Neuronal stem cell (in vitro differentiated cells): ENCODE measurements around the gene TRAF2.
A peak's percentile ranks its signal among the peaks of the same experiment; 100 is the strongest.

Source experiments
- DNase-seq: peaks from one replicate; pipeline ENCODE4 v3.0.0-alpha.2; 2013; ENCODE audit warnings: low spot score
- H2AFZ ChIP-seq: one replicate; pipeline ENCODE4 v1.6.1; 2013; ENCODE audit warnings: mild to moderate bottlenecking, low read length, inconsistent platforms
- H2AK5ac ChIP-seq: 2 replicates; pipeline ENCODE4 v1.6.1; 2013; ENCODE audit warnings: low read depth, mild to moderate bottlenecking, inconsistent platforms, low read length, moderate library complexity, mixed read lengths
- H2BK120ac ChIP-seq: 2 replicates; pipeline ENCODE4 v1.6.1; 2013; ENCODE audit warnings: low read depth, mild to moderate bottlenecking, inconsistent platforms, low read length, moderate library complexity, mixed read lengths
- H2BK12ac ChIP-seq: one replicate; pipeline ENCODE4 v1.6.1; 2013; ENCODE audit warnings: low read length, inconsistent platforms
- H2BK15ac ChIP-seq: 2 replicates; pipeline ENCODE4 v1.6.1; 2013; ENCODE audit warnings: mild to moderate bottlenecking, low read length, inconsistent platforms, mixed read lengths
- H2BK5ac ChIP-seq: one replicate; pipeline ENCODE4 v1.6.1; 2013; ENCODE audit warnings: inconsistent platforms, mild to moderate bottlenecking, low read length, moderate library complexity
- H3K14ac ChIP-seq: one replicate; pipeline ENCODE4 v1.6.1; 2013; ENCODE audit warnings: low read length, inconsistent platforms
- H3K18ac ChIP-seq: 2 replicates; pipeline ENCODE4 v1.6.1; 2013; ENCODE audit warnings: low read length, inconsistent platforms
- H3K23ac ChIP-seq: 2 replicates; pipeline ENCODE4 v1.6.1; 2013; ENCODE audit warnings: low read depth, mild to moderate bottlenecking, mixed read lengths, low read length, inconsistent platforms; ENCODE audit not compliant: poor library complexity
- H3K27ac ChIP-seq: replicated peaks from 3 replicates; pipeline ENCODE4 v1.5.1; 2013; ENCODE audit warnings: low read length, inconsistent platforms
- H3K27me3 ChIP-seq, 3 experiments: 2 replicates each; pipeline ENCODE4 v1.6.1; 2013; ENCODE audit warnings: low read length in 3 of 3, mild to moderate bottlenecking in 2 of 3, inconsistent platforms in 1 of 3, low read depth in 1 of 3, mixed read lengths in 1 of 3, moderate library complexity in 1 of 3; ENCODE audit not compliant: control insufficient read depth in 3 of 3, insufficient read depth in 3 of 3
- H3K36me3 ChIP-seq, 2 donors: replicated peaks in 1 of 2; 2 replicates each; pipeline ENCODE4 v1.6.1; 2013; ENCODE audit warnings: low read length in 2 of 2; ENCODE audit not compliant: control insufficient read depth in 2 of 2, insufficient read depth in 2 of 2
- H3K4ac ChIP-seq: 2 replicates; pipeline ENCODE4 v1.6.1; 2013; ENCODE audit warnings: inconsistent platforms, mild to moderate bottlenecking, low read length, moderate library complexity
- H3K4me1 ChIP-seq, 2 donors: 1 replicate in 1 of 2; 2 replicates in 1 of 2; pipeline ENCODE4 v1.6.1; 2013; ENCODE audit warnings: low read length in 2 of 2, low read depth in 1 of 2; ENCODE audit not compliant: control insufficient read depth in 2 of 2, insufficient read depth in 1 of 2
- H3K4me2 ChIP-seq: one replicate; pipeline ENCODE4 v1.6.1; 2013; ENCODE audit warnings: mild to moderate bottlenecking, low read length, inconsistent platforms; ENCODE audit not compliant: insufficient read depth, poor library complexity, severe bottlenecking
- H3K4me3 ChIP-seq, 2 donors: 2 replicates each; pipeline ENCODE4 v1.5.1; 2013; ENCODE audit warnings: low read length in 2 of 2, mild to moderate bottlenecking in 2 of 2, inconsistent platforms in 1 of 2, moderate library complexity in 1 of 2
- H3K79me1 ChIP-seq: one replicate; pipeline ENCODE4 v1.6.1; 2013; ENCODE audit warnings: low read depth, mild to moderate bottlenecking, inconsistent platforms, low read length, moderate library complexity
- H3K9ac ChIP-seq: one replicate; pipeline ENCODE4 v1.6.1; 2013; ENCODE audit warnings: mild to moderate bottlenecking, low read depth, low read length, inconsistent platforms; ENCODE audit not compliant: poor library complexity
- H3K9me3 ChIP-seq, 2 donors: replicated peaks in 1 of 2; 2 replicates each; pipeline versions ENCODE3 to v1.6.1; 2013; ENCODE audit warnings: low read length in 2 of 2, mild to moderate bottlenecking in 2 of 2, inconsistent platforms in 1 of 2, low read depth in 1 of 2, mixed read lengths in 1 of 2, moderate library complexity in 1 of 2; ENCODE audit not compliant: control insufficient read depth in 2 of 2, insufficient read depth in 1 of 2
- H4K8ac ChIP-seq: one replicate; pipeline ENCODE4 v1.6.1; 2013; ENCODE audit warnings: low read depth, mild to moderate bottlenecking, inconsistent platforms, low read length, moderate library complexity
- H4K91ac ChIP-seq: one replicate; pipeline ENCODE4 v1.6.1; 2013; ENCODE audit warnings: low read length, low read depth, mild to moderate bottlenecking, inconsistent platforms; ENCODE audit not compliant: poor library complexity
- WGBS, 2 donors: extraction: QIAGEN DNeasy Blood & Tissue Kit; methylation state at CpG; one replicate each; pipeline ENCODE4 v1.1.7; 2013; ENCODE audit warnings: missing lambda C conversion rate in 2 of 2, mixed read lengths in 1 of 2; ENCODE audit not compliant: insufficient read length in 2 of 2, insufficient replicate concordance in 1 of 2; ENCODE audit errors: extremely low coverage in 2 of 2; 5-methylcytosine and 5-hydroxymethylcytosine counted together

Gene TRAF2

DNA sequence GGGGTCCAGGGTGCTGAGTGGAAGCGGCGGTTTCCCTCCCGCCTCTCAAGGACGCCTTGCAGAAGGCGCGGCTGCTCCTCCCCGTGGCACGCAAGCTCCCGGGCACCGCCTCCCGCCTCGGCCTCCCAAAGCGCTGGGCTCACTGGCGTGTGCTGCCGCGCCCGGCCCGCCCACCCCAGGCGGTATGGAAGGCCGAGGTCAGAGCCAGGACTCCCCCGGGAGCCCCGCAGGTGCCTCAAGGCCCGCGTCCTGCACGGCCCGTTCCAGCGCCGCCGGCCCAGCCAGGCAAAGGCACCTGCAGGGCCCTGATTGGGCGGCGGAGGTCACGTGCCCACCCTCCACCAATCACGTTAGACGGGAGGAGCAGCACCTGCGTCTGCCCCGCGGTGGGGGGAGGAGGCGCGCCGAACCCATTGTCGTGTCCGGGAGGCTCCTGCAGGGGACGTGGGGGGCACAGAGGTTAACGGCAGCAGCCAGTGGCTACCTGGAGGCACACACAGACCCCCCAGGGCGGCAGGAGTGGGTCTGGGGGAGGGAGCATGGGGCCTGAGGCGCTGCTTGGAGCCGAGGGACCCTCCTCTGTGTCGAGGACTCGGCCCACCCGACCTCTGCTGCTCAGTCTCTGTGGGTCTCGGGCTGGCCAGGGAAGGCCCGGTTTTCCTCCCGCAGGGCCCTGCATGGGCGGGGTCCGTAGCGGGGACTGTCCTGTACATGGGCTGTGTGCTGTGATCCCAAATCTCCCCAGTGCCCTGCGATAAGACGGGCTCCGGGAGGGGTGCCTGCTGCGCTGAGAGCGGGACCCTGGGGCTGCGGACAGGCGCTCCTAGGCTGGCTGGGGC, 63.7 kb downstream of the TRAF2 start:
- no CpG with 5 or more reads among the region's 63 CpGs for WGBS, 2 donors
- Histone ChIP-seq H2BK5ac (peak overlapping the region; percentile 91), H2AK5ac (peak overlapping the region; percentile 99), H2BK15ac (peak overlapping the region; percentile 90), H3K27me3 (peaks cover 0 to 13% (median 0%) of the 10 kb centered on the region in 3 experiments), H3K4me3 (peak overlapping the region; percentile 58 to 87), H3K4ac (peak overlapping the region; percentile 84), H2BK12ac (peak overlapping the region; percentile 41), H4K8ac (peak overlapping the region; percentile 99), H3K4me1 (peaks cover 11 to 16% of the 10 kb centered on the region in 2 donors), H3K79me1 (no peaks in the 10 kb centered on the region), H3K9me3 (no peaks in the 10 kb centered on the region), H3K36me3 (no peaks in the 10 kb centered on the region), H2BK120ac (peak overlapping the region; percentile 91), H3K14ac (peak overlapping the region; percentile 71), H2AFZ (peak overlapping the region; percentile 88), H4K91ac (peak overlapping the region; percentile 5), H3K18ac (peak overlapping the region; percentile 98), H3K27ac (peak overlapping the region; percentile 24), H3K4me2 (peak overlapping the region; percentile 84), H3K9ac (peak overlapping the region; percentile 91), H3K23ac (peak overlapping the region; percentile 66)
- peak; percentile 91 for DNase-seq

DNA sequence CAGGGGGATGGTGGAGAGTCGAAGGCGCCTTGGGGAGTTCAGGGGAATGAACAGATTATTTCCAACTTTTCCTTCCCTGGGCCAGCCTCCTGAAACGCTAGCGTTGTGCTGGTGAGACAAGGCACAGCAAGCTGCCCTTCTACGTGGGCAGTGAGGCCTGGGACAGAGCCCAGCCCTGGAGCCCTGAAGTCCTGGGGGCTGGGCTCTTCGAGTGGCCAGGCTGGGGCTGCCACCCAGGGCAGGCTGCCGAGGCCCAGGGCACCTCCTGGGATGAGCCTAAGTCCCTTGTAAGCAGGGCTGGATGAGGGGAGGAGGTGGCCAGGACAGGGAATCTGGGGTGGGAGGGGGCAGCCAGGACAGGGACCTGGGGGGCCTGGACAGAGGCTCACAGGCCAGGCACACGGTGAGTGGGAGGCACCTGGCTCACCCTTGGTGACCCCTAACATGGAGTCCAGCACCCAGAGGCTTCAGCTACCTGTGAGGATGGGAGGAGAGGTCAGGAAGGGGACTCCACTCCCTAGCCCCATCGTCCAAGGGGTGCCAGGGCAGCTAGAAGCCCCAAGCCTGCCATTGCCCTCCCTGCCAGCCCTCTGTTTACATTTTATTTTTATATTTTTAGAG, 64.5 kb downstream of the TRAF2 start:
- Histone ChIP-seq H3K9me3 (no peaks in the 10 kb centered on the region), H3K9ac (peak overlapping the region; percentile 89), H3K18ac (peak overlapping the region; percentile 91), H3K79me1 (no peaks in the 10 kb centered on the region), H3K14ac (no peak overlapping the region), H2AFZ (peak overlapping the region; percentile 88), H3K36me3 (no peaks in the 10 kb centered on the region), H3K27me3 (peaks cover 0 to 13% (median 0%) of the 10 kb centered on the region in 3 experiments), H3K4ac (peak overlapping the region; percentile 84), H3K4me2 (peak overlapping the region; percentile 84), H3K23ac (peak overlapping the region; percentile 66), H2AK5ac (peak overlapping the region; percentile 99), H2BK5ac (peak overlapping the region; percentile 91), H2BK15ac (peak overlapping the region; percentile 90), H2BK12ac (peak overlapping the region; percentile 79), H2BK120ac (no peak overlapping the region), H3K4me1 (peaks cover 11 to 16% of the 10 kb centered on the region in 2 donors), H3K27ac (peak overlapping the region; percentile 24), H3K4me3 (peak overlapping the region in 1 of 2 donors; percentile 58), H4K8ac (peak overlapping the region; percentile 99), H4K91ac (peak overlapping the region; percentile 50)
- WGBS, 2 donors: no CpG with 5 or more reads among the region's 9 CpGs
- no peak for DNase-seq

DNA sequence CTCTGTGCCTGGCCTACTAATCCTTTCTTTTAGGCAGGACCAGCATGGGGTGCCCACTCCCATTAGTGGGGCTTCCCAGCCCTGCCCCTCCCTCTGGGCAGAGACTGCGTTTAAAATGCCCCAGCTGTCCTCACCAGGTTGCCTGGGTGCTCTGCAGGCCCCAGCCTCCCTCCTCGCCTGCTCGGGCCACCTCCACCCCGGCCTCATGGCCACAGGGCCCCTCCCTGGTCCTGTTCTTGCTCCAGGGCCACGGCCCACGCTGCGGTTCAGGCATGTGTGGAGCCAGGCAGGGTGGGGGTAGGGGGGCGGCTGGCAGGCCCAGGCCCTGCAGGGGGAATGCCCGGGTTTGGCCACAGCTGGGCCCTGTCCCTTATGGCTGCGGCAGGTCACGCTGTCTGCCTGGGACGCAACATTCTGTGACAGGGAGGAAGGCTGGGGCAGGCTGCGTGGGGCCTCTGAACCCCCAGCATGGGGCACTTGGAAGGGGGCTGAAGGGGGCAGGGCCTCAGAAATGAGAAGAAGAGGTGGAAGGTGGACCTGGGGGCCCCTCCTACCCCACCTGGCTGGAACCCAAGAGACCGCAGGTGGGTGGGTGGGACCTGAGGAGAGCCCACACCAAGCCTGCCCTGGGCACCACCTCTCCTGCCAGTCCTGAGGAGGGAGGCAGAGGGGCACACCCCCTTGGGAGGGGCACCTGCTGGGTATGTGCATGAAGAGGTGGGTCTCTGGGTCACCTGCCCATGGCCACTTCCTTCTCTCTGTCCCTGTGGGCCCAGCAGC, 65.4 kb downstream of the TRAF2 start, which contains the start of gene LCN12:
LCN12 (plus strand) TSS at position 733 of the 780 bp plus-strand sequence. CDS start 55 bp downstream, outside the sequence.
- H3K36me3 ChIP-seq: no peaks in the 10 kb centered on the region
- peaks cover 0 to 13% (median 0%) of the 10 kb centered on the region in 3 experiments for H3K27me3 ChIP-seq
- no CpG with 5 or more reads among the region's 14 CpGs for whole genome bisulfite sequencing, 2 donors
- peak within 1 kb of the TSS; percentile 82 for H2AK5ac ChIP-seq
- H3K23ac ChIP-seq: peak within 1 kb of the TSS; percentile 43
- no peak within 1 kb of the TSS for H3K9ac ChIP-seq
- peak within 1 kb of the TSS; percentile 76 for H3K4ac ChIP-seq
- no peak within 1 kb of the TSS for H3K14ac ChIP-seq
- peaks cover 11 to 16% of the 10 kb centered on the region in 2 donors for H3K4me1 ChIP-seq
- DNase-seq: no peak
- peak within 1 kb of the TSS; percentile 81 for H2BK15ac ChIP-seq
- H3K4me2 ChIP-seq: no peak within 1 kb of the TSS
- no peak within 1 kb of the TSS for H4K8ac ChIP-seq
- H3K27ac ChIP-seq: no peak within 1 kb of the TSS
- H3K4me3 ChIP-seq: no peak within 1 kb of the TSS
- peak within 1 kb of the TSS; percentile 87 for H3K18ac ChIP-seq
- H2AFZ ChIP-seq: peak within 1 kb of the TSS; percentile 53
- H2BK5ac ChIP-seq: peak within 1 kb of the TSS; percentile 87
- H2BK12ac ChIP-seq: peak within 1 kb of the TSS; percentile 84
- H3K9me3 ChIP-seq: no peaks in the 10 kb centered on the region
- H4K91ac ChIP-seq: no peak within 1 kb of the TSS
- H3K79me1 ChIP-seq: no peaks in the 10 kb centered on the region
- H2BK120ac ChIP-seq: peak within 1 kb of the TSS; percentile 94
